Measurements from ENCODE around the gene LSM10. TPM values are rescaled to one million over a fixed set of nuclear protein-coding genes. Genes with fewer than 3 reads are reported as not detected.

Gene LSM10
- total RNA-seq, 1 experiment from 2014 or later, result 42.2 TPM

- no peaks in the 10 kb centered on the region for H3K27me3 ChIP-seq (ENCODE audit: insufficient read depth, low read length)
- H3K27me3 Mint-ChIP-seq (ENCODE audit: low read depth), result no peaks in the 10 kb centered on the region; the same call in 1 of the 2 replicates
- no peaks in the 10 kb centered on the region for H3K79me2 ChIP-seq (ENCODE audit: insufficient read depth, low read length)
- no peak overlapping the region for H3K18ac ChIP-seq (ENCODE audit: insufficient read length, low read depth, low read length)
- H4K20me1 ChIP-seq (ENCODE audit: control insufficient read depth, insufficient read depth, insufficient read length), result no peaks in the 10 kb centered on the region
- H4K8ac ChIP-seq (replicated peaks; ENCODE audit: insufficient read length, low read depth, low read length), result no peak overlapping the region
- H4K5ac ChIP-seq (ENCODE audit: insufficient read length, low read depth, low read length), result no peak overlapping the region
- no peak overlapping the region for H3K56ac ChIP-seq (ENCODE audit: insufficient read length, low read depth, low read length)
- peaks cover 4 to 20% (median 20%) of the 10 kb centered on the region in 3 experiments; a peak in 6 of 7 replicates for H3K36me3 Mint-ChIP-seq (ENCODE audit: insufficient read depth in 1 of 3, low read depth in 3 of 3)
- H3K23me2 ChIP-seq (ENCODE audit: insufficient read length, low read depth, low read length, poor library complexity, severe bottlenecking), result no peaks in the 10 kb centered on the region
- H3K4ac ChIP-seq (ENCODE audit: low read depth, low read length), result no peak overlapping the region
- no peak overlapping the region for H2BK5ac ChIP-seq (ENCODE audit: insufficient read length, low read length)
- no peak overlapping the region for H2BK12ac ChIP-seq (ENCODE audit: insufficient read length, low read depth, low read length)
- no peak overlapping the region for H3K4me2 ChIP-seq (ENCODE audit: insufficient read depth, insufficient read length, low read length)
- no peak overlapping the region for H2BK20ac ChIP-seq (ENCODE audit: low read depth, low read length, poor library complexity, severe bottlenecking)
- no peak overlapping the region for H3T11ph ChIP-seq (ENCODE audit: low read length)
- H3K27ac Mint-ChIP-seq, result no peak overlapping the region
- H3K4me3 Mint-ChIP-seq, result no peak overlapping the region
- no peak for DNase-seq
- no peak overlapping the region for H2AFZ ChIP-seq (ENCODE audit: low read length)
- H3K9ac ChIP-seq (ENCODE audit: extremely low read depth, insufficient read length, low read length), result no peak overlapping the region
- no peak overlapping the region for H2BK120ac ChIP-seq (ENCODE audit: low read depth, low read length, poor library complexity, severe bottlenecking)
- H3K79me1 ChIP-seq (ENCODE audit: insufficient read depth, low read depth, low read length, poor library complexity, severe bottlenecking), result no peaks in the 10 kb centered on the region
- H3K9me3 ChIP-seq (ENCODE audit: control insufficient read depth, low read depth, low read length), result no peaks in the 10 kb centered on the region
- no CpG with 5 or more reads among the region's 2 CpGs for WGBS (ENCODE audit: extremely low coverage, insufficient read length, low lambda C conversion rate)
- H2BK15ac ChIP-seq (ENCODE audit: low read depth, low read length), result no peak overlapping the region
- H2AK5ac ChIP-seq (ENCODE audit: insufficient read length, low read length), result no peak overlapping the region
- H3K4me1 ChIP-seq (ENCODE audit: insufficient read depth, low read length), result no peaks in the 10 kb centered on the region
- no peak overlapping the region for H3K14ac ChIP-seq (ENCODE audit: insufficient read depth, low read length)
- peaks cover 5 to 9% of the 10 kb centered on the region in 2 experiments for H3K4me1 Mint-ChIP-seq
- H3K23ac ChIP-seq (ENCODE audit: insufficient read length, low read depth, low read length), result no peak overlapping the region
- TF ChIP-seq CTCF (conservative IDR thresholded peaks at IDR 0.05), result no peak
- no peak overlapping the region for H3K27ac ChIP-seq (ENCODE audit: insufficient read length, low read depth, low read length)
- H3K9me3 Mint-ChIP-seq, result no peaks in the 10 kb centered on the region
- no peak overlapping the region for H4K91ac ChIP-seq (ENCODE audit: insufficient read length, low read depth, low read length)
These were observed 10.8 kb upstream of the LSM10 start for GRCh38 chr1:36408479-36408878.
